NT2/D1 (cell line): ENCODE results near the gene DMD.

Source experiments
- DNase-seq: peaks from one replicate; pipeline ENCODE4 v3.0.0-alpha.2; 2011; ENCODE audit warnings: low read depth, low spot score
- H3K27me3 ChIP-seq: 2 replicates; pipeline ENCODE4 v1.6.0; 2011; ENCODE audit warnings: mild to moderate bottlenecking; ENCODE audit not compliant: insufficient read length, insufficient read depth
- H3K36me3 ChIP-seq: 2 replicates; pipeline ENCODE4 v1.6.1; 2011; ENCODE audit warnings: mild to moderate bottlenecking, low read length, mixed read lengths; ENCODE audit not compliant: insufficient read depth, insufficient read length
- H3K4me1 ChIP-seq: 2 replicates; pipeline ENCODE4 v1.5.1; 2011; ENCODE audit not compliant: insufficient read depth, insufficient read length
- H3K4me3 ChIP-seq: 2 replicates; pipeline ENCODE4 v1.5.1; 2011; ENCODE audit warnings: low read depth; ENCODE audit not compliant: insufficient read length
- H3K9ac ChIP-seq: 2 replicates; pipeline ENCODE4 v1.6.0; 2011; ENCODE audit warnings: low read depth; ENCODE audit not compliant: insufficient read length
- H3K9me3 ChIP-seq: 2 replicates; pipeline ENCODE4 v1.5.1; 2011; ENCODE audit warnings: mild to moderate bottlenecking, low read length; ENCODE audit not compliant: insufficient read depth
- SUZ12 ChIP-seq: IDR thresholded peaks from 2 replicates; pipeline ENCODE4 v1.6.1; 2011; ENCODE audit not compliant: insufficient read length, insufficient read depth; ENCODE audit errors: extremely low read depth
- YY1 ChIP-seq: IDR thresholded peaks from 2 replicates; pipeline ENCODE4 v1.6.1; 2011; ENCODE audit not compliant: insufficient read length, insufficient read depth
- ZNF274 ChIP-seq: IDR thresholded peaks from 2 replicates; pipeline ENCODE4 v1.6.1; 2011; ENCODE audit warnings: mild to moderate bottlenecking, low read depth, low read length

DMD gene

GRCh38 chrX:31098079-31098478 lies 2113.3 kb downstream of the DMD start:
- Histone ChIP-seq H3K9ac (no peak overlapping the region), H3K4me3 (no peak overlapping the region), H3K4me1 (no peaks in the 10 kb centered on the region), H3K9me3 (no peaks in the 10 kb centered on the region), H3K27me3 (no peaks in the 10 kb centered on the region), H3K36me3 (no peaks in the 10 kb centered on the region)
- TF ChIP-seq ZNF274 (no peak), YY1 (no peak), SUZ12 (no peak)
- no peak for DNase-seq

GRCh38 chrX:31093639-31093975 lies 2117.7 kb downstream of the DMD start:
- no peak for TF ChIP-seq YY1
- no peak for TF ChIP-seq SUZ12
- DNase-seq: no peak
- Histone ChIP-seq H3K9ac (no peak overlapping the region), H3K27me3 (no peaks in the 10 kb centered on the region), H3K4me3 (no peak overlapping the region), H3K36me3 (no peaks in the 10 kb centered on the region), H3K4me1 (no peaks in the 10 kb centered on the region), H3K9me3 (no peaks in the 10 kb centered on the region)

GRCh38 chrX:31092970-31093638 lies 2118.2 kb downstream of the DMD start:
- no peak for TF ChIP-seq SUZ12
- no peak for TF ChIP-seq YY1
- no peak for TF ChIP-seq ZNF274
- Histone ChIP-seq H3K4me3 (no peak overlapping the region), H3K36me3 (no peaks in the 10 kb centered on the region), H3K27me3 (no peaks in the 10 kb centered on the region), H3K9ac (no peak overlapping the region), H3K9me3 (no peaks in the 10 kb centered on the region), H3K4me1 (no peaks in the 10 kb centered on the region)
- no peak for DNase-seq

- no peaks in the 10 kb centered on the region for H3K36me3 ChIP-seq
- no peak for DNase-seq
- H3K9ac ChIP-seq: no peak overlapping the region
- no peak for TF ChIP-seq ZNF274
- no peak for TF ChIP-seq SUZ12
- TF ChIP-seq YY1: no peak
- no peaks in the 10 kb centered on the region for H3K9me3 ChIP-seq
- no peak overlapping the region for H3K4me3 ChIP-seq
- no peaks in the 10 kb centered on the region for H3K4me1 ChIP-seq
- no peaks in the 10 kb centered on the region for H3K27me3 ChIP-seq
Observed at GRCh38 chrX:31092476-31092875, 2118.9 kb downstream of the DMD start.

- H3K4me1 ChIP-seq: no peaks in the 10 kb centered on the region
- H3K27me3 ChIP-seq: no peaks in the 10 kb centered on the region
- H3K9ac ChIP-seq: no peak overlapping the region
- no peaks in the 10 kb centered on the region for H3K9me3 ChIP-seq
- DNase-seq: no peak
- H3K36me3 ChIP-seq: no peaks in the 10 kb centered on the region
- TF ChIP-seq YY1 (no peak), ZNF274 (no peak), SUZ12 (no peak)
- H3K4me3 ChIP-seq: no peak overlapping the region
Observed at GRCh38 chrX:31091819-31092218, 2119.5 kb downstream of the DMD start.

GRCh38 chrX:31074522-31074921 lies 2136.8 kb downstream of the DMD start:
- Histone ChIP-seq H3K27me3 (no peaks in the 10 kb centered on the region), H3K4me1 (no peaks in the 10 kb centered on the region), H3K9me3 (no peaks in the 10 kb centered on the region), H3K36me3 (no peaks in the 10 kb centered on the region), H3K9ac (no peak overlapping the region), H3K4me3 (no peak overlapping the region)
- no peak for DNase-seq
- TF ChIP-seq SUZ12 (no peak), ZNF274 (no peak), YY1 (no peak)

GRCh38 chrX:31071725-31072124 lies 2139.6 kb downstream of the DMD start, which contains the start of gene FTHL17:
TSS of gene FTHL17 (minus strand) at chrX:31072041. CDS start at chrX:31071953, 88 bp downstream.
- Histone ChIP-seq H3K27me3 (no peaks in the 10 kb centered on the region), H3K36me3 (no peaks in the 10 kb centered on the region), H3K4me3 (no peak within 1 kb of the TSS), H3K9me3 (no peaks in the 10 kb centered on the region; the same call in 1 of the 2 replicates), H3K9ac (no peak within 1 kb of the TSS), H3K4me1 (no peaks in the 10 kb centered on the region)
- no peak for TF ChIP-seq YY1
- no peak for TF ChIP-seq ZNF274
- no peak for TF ChIP-seq SUZ12
- no peak for DNase-seq
